ENCODE data around the gene RET. TPM values are rescaled to one million over a fixed set of nuclear protein-coding genes. Genes with fewer than 3 reads are reported as not detected.

RET gene
- total RNA-seq, 6 experiments from 2014 or later: 0.53 to 10.2 (median 1.4) TPM

DNA sequence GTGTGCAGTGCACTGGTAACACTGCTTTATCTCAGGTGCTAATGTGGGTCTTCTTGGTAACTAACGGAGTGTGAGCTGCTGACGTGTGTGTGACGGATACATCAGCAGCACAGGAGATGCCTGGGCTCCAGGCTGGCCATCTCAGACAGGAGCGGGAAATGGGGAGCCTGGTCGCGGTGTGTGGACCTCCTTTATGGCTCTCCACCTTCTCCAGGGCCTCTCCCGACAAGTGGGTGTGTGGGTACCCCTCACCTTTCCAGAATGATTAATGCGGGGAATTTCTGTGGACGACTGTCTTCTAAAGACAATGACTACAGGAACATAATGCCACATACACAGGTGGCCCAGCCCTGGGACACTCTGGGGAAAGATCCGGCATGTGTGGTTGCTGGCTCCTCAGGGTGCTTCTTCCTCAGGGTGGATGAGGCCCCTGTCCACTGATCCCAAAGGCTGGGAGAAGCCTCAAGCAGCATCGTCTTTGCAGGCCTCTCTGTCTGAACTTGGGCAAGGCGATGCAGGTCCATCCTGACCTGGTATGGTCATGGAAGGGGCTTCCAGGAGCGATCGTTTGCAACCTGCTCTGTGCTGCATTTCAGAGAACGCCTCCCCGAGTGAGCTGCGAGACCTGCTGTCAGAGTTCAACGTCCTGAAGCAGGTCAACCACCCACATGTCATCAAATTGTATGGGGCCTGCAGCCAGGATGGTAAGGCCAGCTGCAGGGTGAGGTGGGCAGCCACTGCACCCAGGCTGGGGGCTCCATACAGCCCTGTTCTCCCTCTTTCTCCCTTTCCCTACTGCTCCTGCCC lies 41.1 kb downstream of the RET start:
- Histone ChIP-seq H3K4me1 (no peaks in the 10 kb centered on the region), H3K27ac (no peak overlapping the region), H3K36me3 (no peaks in the 10 kb centered on the region), H3K27me3 (no peaks in the 10 kb centered on the region), H3K4me3 (no peak overlapping the region), H3K9me3 (no peaks in the 10 kb centered on the region)
- DNase-seq: no peak
- WGBS (ENCODE audit: insufficient coverage, low coverage, low lambda C conversion rate, missing lambda C conversion rate): 42% methylated on average over 2 of the region's 18 CpGs
- peak in 2 of 4 donors; percentile 14 to 46 for ATAC-seq
- TF ChIP-seq POLR2A (IDR thresholded peaks at IDR 0.05) (no peak), CTCF (IDR thresholded peaks at IDR 0.05) (no peak)
- intact Hi-C loops (cut with DNase I): no loop called here

DNA sequence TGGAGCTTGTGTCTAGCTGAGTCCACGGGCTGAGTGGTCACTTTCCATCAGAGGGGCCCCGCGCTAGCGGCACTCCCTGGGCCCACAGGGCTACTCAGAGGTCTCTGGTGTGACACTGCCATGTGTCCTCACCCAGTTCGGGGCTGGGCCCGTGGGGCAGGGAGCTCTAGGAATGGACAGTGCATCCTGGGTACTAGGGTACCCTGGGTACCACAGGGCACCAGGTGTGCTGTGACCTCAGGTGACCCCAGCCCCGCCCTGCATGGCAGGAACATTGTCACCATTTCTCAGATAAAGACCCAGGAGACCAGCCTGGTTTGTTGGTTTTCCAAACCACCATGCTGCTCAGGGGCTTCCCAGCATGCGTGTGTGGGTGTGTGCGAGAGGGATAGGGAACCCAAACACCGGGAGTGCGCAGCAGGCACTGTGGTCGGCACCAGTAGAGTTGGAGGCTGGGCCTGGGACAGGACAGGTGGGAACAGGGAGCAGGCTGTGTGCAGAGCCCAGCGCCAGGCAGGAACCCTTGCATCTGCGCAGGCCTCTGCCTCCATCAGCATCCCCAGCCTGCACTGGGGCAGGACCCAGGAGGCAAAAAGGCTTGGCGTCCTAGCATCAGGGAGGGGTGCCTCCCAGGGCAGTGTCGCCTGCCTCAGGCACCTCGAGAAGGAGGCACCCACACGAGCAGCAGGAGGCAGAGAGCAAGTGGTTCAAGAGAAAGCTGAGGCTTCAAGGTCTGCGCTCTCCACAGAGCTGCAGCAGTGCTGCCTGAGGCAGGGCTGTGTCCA lies 42.0 kb downstream of the RET start:
- no peak overlapping the region for H3K4me3 ChIP-seq
- DNase-seq (no peak), ATAC-seq (no peak)
- no peak overlapping the region for H3K27ac ChIP-seq
- no peaks in the 10 kb centered on the region for H3K4me1 ChIP-seq
- no peaks in the 10 kb centered on the region for H3K36me3 ChIP-seq
- no peaks in the 10 kb centered on the region for H3K27me3 ChIP-seq
- WGBS (ENCODE audit: insufficient coverage, low coverage, low lambda C conversion rate, missing lambda C conversion rate): 60% methylated on average over 2 of the region's 19 CpGs
- TF ChIP-seq CTCF (IDR thresholded peaks at IDR 0.05) (no peak), POLR2A (IDR thresholded peaks at IDR 0.05) (no peak)
- H3K9me3 ChIP-seq: no peaks in the 10 kb centered on the region
- intact Hi-C loops (cut with DNase I): no loop called here

GRCh38 chr10:43119416-43120115 lies 42.7 kb downstream of the RET start:
- ATAC-seq (no peak), DNase-seq (no peak)
- Histone ChIP-seq H3K4me1 (no peaks in the 10 kb centered on the region), H3K4me3 (no peak overlapping the region), H3K9me3 (no peaks in the 10 kb centered on the region), H3K36me3 (no peaks in the 10 kb centered on the region), H3K27ac (no peak overlapping the region), H3K27me3 (no peaks in the 10 kb centered on the region)
- intact Hi-C loops (cut with DNase I): no loop called here
- TF ChIP-seq POLR2A (IDR thresholded peaks at IDR 0.05) (no peak), CTCF (IDR thresholded peaks at IDR 0.05) (no peak)
- no CpG with 5 or more reads among the region's 31 CpGs for WGBS (ENCODE audit: insufficient coverage, low coverage, low lambda C conversion rate, missing lambda C conversion rate)

DNA sequence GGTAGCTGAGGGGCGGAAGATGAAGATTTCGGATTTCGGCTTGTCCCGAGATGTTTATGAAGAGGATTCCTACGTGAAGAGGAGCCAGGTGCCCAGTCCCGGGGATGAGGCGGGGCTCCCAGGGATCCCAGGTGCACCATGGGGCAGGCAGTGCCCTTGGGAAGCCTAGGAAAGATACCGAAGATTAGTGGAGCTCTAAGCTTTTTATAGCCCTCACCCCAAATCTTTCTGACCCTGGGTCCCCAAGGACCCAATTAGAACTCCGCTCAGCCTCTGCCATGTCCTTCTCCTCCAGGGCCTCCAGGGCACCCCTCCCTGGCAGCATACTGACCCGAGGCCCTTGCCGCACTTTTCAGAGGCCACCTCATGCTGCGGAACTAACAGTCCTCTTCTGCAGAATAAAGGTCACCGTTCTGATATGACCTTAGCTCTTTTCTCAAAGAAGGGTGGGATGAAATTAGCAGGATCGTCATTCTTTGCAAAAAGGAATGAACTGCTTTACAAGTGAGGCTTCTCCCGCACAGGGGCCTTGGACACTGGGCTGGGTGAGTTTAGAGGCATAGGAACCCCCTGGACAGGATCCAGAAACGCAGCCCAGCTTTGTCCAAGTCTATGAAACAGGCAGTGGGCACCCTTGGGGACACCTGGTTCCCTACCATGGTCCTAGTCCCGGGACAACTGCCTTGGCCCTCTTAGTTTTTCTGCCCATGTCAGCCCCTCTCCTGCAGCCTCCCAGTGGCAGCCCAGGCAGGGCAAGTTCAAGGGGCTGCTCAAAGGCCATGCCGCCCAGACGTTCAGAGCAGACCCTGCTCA lies 43.5 kb downstream of the RET start:
- Histone ChIP-seq H3K4me1 (no peaks in the 10 kb centered on the region), H3K9me3 (no peaks in the 10 kb centered on the region), H3K36me3 (no peaks in the 10 kb centered on the region), H3K4me3 (no peak overlapping the region), H3K27ac (no peak overlapping the region), H3K27me3 (no peaks in the 10 kb centered on the region)
- WGBS (ENCODE audit: insufficient coverage, low coverage, low lambda C conversion rate, missing lambda C conversion rate): 59% methylated on average over 9 of the region's 19 CpGs
- intact Hi-C loops (cut with DNase I): no loop called here
- ATAC-seq (peak in 1 of 4 donors; percentile 5), DNase-seq (peak in 1 of 3 donors; percentile 43)
- no peak for TF ChIP-seq POLR2A (IDR thresholded peaks at IDR 0.05)

All from right lobe of liver (tissue), 6 donors.